Measurements from ENCODE around the gene EZH1.

EZH1 gene

GRCh38 chr17:42653179-42654124 is 91.4 kb downstream of the EZH1 start:
- no peak for TF ChIP-seq CTCF (IDR thresholded peaks at IDR 0.05; ENCODE audit: low read depth, low read length, missing control alignments)
- H3K4me3 ChIP-seq (ENCODE audit: low read depth, low read length): no peak overlapping the region
- DNase-seq (ENCODE audit: low read depth): no peak

- DNase-seq (ENCODE audit: low read depth): no peak
- H3K4me3 ChIP-seq (ENCODE audit: low read depth, low read length): no peak overlapping the region
- no peak for TF ChIP-seq CTCF (IDR thresholded peaks at IDR 0.05; ENCODE audit: low read depth, low read length, missing control alignments)
Measured at GRCh38 chr17:42651392-42651791, 93.4 kb downstream of the EZH1 start.
